RWPE2 (cell line): ENCODE results near the gene VWF.

ENCODE experiments used
- ATAC-seq: fragments of 200-7000 bp; cut with Tn5 transposase; 3 replicates; pipeline ENCODE4 v1.9.1; 2021; ENCODE audit warnings: low read depth
- DNase-seq: peaks from one replicate; pipeline ENCODE4 v3.0.0-alpha.2; 2020; ENCODE audit warnings: low spot score
- H3K27ac ChIP-seq: fragments of 450-650 bp; 2 replicates; pipeline ENCODE4 v1.5.1; 2017; ENCODE audit warnings: mild to moderate bottlenecking; ENCODE audit not compliant: poor library complexity, severe bottlenecking
- H3K27me3 ChIP-seq: fragments of 250-450 bp; sonication (Bioruptor Pico); 2 replicates; pipeline ENCODE4 v1.5.1; 2021; ENCODE audit warnings: mild to moderate bottlenecking, moderate library complexity; ENCODE audit not compliant: insufficient read depth, poor library complexity, severe bottlenecking
- H3K36me3 ChIP-seq: fragments of 250-450 bp; sonication (Bioruptor Pico); 2 replicates; pipeline ENCODE4 v1.5.1; 2020; ENCODE audit warnings: low read depth, mild to moderate bottlenecking, moderate library complexity
- H3K4me1 ChIP-seq: fragments of 250-450 bp; sonication (Bioruptor Pico); 2 replicates; pipeline ENCODE4 v1.5.1; 2021; ENCODE audit warnings: mild to moderate bottlenecking, moderate library complexity; ENCODE audit not compliant: insufficient read depth, poor library complexity, severe bottlenecking
- H3K4me3 ChIP-seq: fragments of 250-450 bp; sonication (Bioruptor Pico); 2 replicates; pipeline ENCODE4 v1.5.1; 2021; ENCODE audit warnings: mild to moderate bottlenecking, moderate library complexity; ENCODE audit not compliant: severe bottlenecking
- H3K9me3 ChIP-seq: fragments of 250-450 bp; sonication (Bioruptor Pico); 2 replicates; pipeline ENCODE4 v1.5.1; 2021; ENCODE audit warnings: mild to moderate bottlenecking, moderate library complexity; ENCODE audit not compliant: severe bottlenecking
- TF ChIP-seq, protein P1 (sequence below): fragments of 450-650 bp; IDR thresholded peaks from one replicate; pipeline ENCODE4 v1.5.1; 2017; ENCODE audit warnings: mild to moderate bottlenecking, moderate library complexity; ENCODE audit not compliant: poor library complexity, severe bottlenecking

The VWF gene

DNA sequence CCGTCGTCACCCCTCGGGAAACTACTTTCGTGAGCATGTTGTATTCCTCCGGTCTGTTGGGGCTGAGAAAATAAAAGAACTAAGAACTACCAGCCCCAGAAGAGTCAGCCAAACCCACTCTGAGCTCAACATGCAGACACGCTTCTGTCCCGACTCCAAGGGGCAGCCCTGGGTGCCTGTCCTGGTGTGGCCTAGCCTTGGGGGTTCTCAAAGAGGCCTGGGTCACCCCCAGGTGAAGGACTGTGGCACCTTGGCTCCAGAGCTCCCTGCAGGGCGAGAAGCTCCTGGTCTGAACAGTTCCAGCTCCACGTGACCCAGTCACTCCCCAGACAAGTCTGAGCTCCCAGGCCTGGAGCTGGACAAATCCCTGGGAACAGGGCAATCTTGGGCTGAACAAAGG is 87.0 kb downstream of the VWF start:
- ATAC-seq (no peak), DNase-seq (no peak)
- Histone ChIP-seq H3K4me3 (no peak overlapping the region), H3K27me3 (no peaks in the 10 kb centered on the region), H3K9me3 (no peaks in the 10 kb centered on the region), H3K27ac (no peak overlapping the region), H3K4me1 (no peaks in the 10 kb centered on the region), H3K36me3 (no peaks in the 10 kb centered on the region)
- TF ChIP-seq, protein P1, sequence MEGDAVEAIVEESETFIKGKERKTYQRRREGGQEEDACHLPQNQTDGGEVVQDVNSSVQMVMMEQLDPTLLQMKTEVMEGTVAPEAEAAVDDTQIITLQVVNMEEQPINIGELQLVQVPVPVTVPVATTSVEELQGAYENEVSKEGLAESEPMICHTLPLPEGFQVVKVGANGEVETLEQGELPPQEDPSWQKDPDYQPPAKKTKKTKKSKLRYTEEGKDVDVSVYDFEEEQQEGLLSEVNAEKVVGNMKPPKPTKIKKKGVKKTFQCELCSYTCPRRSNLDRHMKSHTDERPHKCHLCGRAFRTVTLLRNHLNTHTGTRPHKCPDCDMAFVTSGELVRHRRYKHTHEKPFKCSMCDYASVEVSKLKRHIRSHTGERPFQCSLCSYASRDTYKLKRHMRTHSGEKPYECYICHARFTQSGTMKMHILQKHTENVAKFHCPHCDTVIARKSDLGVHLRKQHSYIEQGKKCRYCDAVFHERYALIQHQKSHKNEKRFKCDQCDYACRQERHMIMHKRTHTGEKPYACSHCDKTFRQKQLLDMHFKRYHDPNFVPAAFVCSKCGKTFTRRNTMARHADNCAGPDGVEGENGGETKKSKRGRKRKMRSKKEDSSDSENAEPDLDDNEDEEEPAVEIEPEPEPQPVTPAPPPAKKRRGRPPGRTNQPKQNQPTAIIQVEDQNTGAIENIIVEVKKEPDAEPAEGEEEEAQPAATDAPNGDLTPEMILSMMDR: no peak

DNA sequence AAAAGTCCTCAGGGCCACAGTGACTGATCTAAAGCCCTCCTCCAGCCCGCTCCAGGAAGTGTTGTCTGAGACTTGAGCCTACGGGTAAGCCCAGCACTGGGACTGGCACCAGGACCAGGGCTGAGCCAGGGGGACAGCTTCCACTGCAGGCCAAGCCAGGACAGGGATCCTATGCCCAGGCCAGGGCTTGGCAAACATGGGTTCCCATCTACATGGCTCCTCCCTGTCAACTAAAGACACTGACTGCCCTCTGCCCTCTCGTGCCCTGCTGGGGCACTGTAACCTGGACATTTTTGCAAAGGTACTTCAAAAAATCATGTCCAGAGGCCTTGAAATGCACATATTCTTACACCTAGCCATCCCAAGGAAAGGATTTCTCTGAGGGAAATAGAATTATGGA is 88.0 kb downstream of the VWF start:
- TF ChIP-seq, protein P1: no peak
- H3K9me3 ChIP-seq: no peaks in the 10 kb centered on the region
- DNase-seq: no peak
- ATAC-seq: no peak
- H3K27me3 ChIP-seq: no peaks in the 10 kb centered on the region
- H3K36me3 ChIP-seq: no peaks in the 10 kb centered on the region
- no peak overlapping the region for H3K4me3 ChIP-seq
- no peaks in the 10 kb centered on the region for H3K4me1 ChIP-seq
- H3K27ac ChIP-seq: no peak overlapping the region

DNA sequence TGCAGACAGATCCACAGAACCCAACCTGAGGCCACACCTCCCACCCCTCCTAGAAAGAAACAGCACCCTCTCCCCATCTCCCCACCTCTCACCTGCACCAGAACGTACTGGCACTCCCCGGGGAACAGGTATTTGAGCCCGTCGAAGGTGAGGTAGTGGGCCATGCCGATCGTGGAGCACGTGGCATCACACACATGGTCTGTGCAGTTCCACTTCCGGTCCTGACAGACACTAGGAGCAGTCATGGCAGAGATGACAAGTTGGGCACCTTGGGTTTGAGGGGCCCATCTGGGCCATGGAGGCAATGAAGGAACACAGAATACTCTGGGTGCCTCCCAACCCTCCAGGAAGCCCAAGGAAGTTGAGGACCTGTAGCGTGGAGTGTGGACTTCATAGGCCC is 89.9 kb downstream of the VWF start:
- ATAC-seq (no peak), DNase-seq (no peak)
- TF ChIP-seq, protein P1: no peak
- Histone ChIP-seq H3K4me3 (no peak overlapping the region), H3K27me3 (no peaks in the 10 kb centered on the region), H3K36me3 (no peaks in the 10 kb centered on the region), H3K27ac (no peak overlapping the region), H3K4me1 (no peaks in the 10 kb centered on the region), H3K9me3 (no peaks in the 10 kb centered on the region)

DNA sequence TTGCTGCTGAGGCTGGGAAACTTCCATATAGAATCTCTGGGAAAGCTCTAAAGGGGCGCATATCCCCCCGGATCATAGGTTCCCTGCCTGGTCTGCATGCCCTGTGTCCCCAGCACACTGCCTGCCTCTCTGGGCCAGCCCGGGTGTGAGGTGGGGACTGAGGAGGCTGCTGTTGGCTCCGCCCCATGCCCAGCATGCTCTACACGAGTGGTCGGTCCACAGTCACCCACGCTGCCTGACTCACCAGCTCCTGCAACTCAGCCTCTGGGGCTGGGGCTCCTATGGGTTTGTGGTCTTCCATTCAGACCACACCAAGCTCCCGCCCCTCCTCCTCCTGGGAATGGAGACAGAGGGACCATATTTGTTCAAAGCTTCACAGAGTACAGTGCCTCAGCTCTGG is 90.9 kb downstream of the VWF start:
- TF ChIP-seq, protein P1: no peak
- no peak overlapping the region for H3K27ac ChIP-seq
- no peaks in the 10 kb centered on the region for H3K36me3 ChIP-seq
- H3K27me3 ChIP-seq: no peaks in the 10 kb centered on the region
- DNase-seq (no peak), ATAC-seq (no peak)
- no peaks in the 10 kb centered on the region for H3K9me3 ChIP-seq
- no peaks in the 10 kb centered on the region for H3K4me1 ChIP-seq
- no peak overlapping the region for H3K4me3 ChIP-seq

DNA sequence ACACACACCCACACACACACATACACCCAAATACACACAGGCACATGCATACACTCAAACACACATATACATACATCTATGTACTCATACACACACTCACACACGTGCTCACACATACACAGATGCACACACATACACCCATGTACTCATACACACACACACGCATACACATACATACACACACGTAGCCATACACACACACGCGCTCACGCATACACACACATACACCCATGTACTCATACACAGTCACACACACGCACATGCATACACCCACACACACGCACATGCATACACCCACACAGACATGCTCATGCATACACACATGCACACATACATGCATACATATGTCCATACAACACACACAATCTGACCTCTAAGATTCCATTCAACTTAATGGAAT is 91.7 kb downstream of the VWF start:
- Histone ChIP-seq H3K27ac (no peak overlapping the region), H3K27me3 (no peaks in the 10 kb centered on the region), H3K4me3 (no peak overlapping the region), H3K9me3 (no peaks in the 10 kb centered on the region), H3K4me1 (no peaks in the 10 kb centered on the region), H3K36me3 (no peaks in the 10 kb centered on the region)
- no peak for ATAC-seq
- DNase-seq: no peak
- TF ChIP-seq, protein P1: no peak
